Stimulated activated CD8-positive, alpha-beta memory T cell treated with anti-CD3 and anti-CD28 coated beads, Interleukin-7, amount 100 ng/mL, for 48 hours (primary cell): ENCODE measurements around the gene CDH4.

ENCODE experiments used
- DNase-seq, 2 donors: peaks; one replicate each; pipeline ENCODE4 v3.0.0-alpha.2; 2020; ENCODE audit warnings: low read depth in 1 of 2; ENCODE audit errors: extremely low read depth in 1 of 2

The CDH4 gene

DNA sequence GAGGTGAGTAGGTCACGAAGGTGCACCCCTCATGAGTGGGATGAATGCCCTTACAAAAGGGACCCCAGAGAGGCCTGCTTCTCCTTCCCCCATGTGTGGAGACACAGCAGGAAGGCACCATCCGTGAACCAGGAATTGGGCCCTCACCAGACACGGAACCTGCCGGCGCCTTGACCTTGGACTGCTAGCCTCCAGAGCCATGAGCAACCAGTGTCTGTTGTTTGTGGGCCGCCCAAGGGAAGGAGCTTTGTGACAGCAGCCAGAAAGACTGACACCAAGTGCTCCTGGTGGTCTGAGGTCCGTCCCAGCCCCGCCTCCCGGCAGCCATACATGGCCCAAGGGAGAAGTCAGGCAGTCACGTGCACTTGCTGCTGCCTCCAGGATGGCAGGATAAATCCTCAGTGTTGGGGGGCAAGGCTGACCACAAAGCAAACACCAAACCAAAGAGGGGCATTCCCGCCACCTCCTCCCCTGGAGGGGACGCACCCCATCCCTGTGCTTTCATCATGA lies 29.3 kb downstream of the CDH4 start:
- DNase-seq = no peak

DNA sequence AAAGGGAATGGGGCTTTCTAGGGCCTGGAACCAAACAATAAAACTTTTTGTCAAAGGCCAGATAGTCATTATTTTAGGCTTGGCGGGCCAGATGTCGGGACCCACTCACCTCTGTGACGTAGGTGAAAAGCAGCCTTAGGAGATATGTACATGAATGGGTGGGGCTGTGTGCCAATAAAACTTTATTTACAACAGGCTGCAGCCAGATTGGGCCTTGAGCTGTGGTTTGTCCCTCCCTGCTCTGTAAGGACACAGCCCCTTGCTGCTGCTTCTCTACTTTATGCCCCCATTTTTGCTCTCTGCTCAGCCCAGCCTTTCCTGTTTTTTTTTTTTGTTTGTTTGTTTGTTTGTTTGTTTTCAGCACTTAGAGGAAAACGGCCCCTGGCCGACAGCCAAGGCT lies 32.7 kb downstream of the CDH4 start:
- no peak for DNase-seq

DNA sequence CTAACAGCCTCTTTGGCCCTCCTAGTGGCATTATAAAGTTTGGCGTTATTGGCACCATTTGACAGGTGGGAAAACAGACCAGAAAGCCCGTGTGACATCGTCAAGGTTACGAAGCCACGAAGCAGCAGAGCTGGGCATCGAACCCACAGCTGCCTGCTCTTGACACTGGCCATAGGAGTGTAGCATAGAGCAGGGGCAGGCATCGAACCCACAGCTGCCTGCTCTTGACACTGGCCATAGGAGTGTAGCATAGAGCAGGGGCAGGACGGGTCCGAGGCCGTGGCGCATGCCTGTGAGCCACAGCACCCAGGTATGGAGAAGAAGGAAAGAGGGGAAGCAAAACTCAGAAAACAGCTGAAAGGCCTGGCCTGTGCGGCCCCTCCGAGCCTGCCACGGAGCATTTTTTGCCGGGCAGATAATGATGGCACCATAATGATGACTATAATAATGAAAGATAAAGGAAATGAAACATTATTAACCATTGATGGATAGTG lies 33.1 kb downstream of the CDH4 start:
- DNase-seq = no peak

DNA sequence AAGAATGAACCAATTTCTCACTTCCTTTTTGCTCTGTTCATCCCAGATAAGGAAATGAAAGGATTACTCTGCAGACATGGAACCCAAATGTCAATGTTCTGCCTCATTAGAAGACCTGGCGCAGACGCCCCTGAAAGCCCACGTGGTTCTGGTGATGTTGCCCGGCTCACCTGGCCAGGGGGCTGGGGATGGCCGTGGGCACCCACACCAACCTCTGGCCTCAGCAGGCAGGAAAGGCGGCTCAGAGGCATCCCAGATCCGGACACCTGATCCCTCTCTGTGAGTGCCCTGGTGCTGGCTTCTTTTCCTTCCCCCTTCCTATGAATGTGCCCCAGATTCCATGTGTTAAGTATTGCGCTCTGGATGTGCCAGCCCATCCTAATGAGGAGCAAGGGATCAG lies 33.6 kb downstream of the CDH4 start:
- DNase-seq = no peak

DNA sequence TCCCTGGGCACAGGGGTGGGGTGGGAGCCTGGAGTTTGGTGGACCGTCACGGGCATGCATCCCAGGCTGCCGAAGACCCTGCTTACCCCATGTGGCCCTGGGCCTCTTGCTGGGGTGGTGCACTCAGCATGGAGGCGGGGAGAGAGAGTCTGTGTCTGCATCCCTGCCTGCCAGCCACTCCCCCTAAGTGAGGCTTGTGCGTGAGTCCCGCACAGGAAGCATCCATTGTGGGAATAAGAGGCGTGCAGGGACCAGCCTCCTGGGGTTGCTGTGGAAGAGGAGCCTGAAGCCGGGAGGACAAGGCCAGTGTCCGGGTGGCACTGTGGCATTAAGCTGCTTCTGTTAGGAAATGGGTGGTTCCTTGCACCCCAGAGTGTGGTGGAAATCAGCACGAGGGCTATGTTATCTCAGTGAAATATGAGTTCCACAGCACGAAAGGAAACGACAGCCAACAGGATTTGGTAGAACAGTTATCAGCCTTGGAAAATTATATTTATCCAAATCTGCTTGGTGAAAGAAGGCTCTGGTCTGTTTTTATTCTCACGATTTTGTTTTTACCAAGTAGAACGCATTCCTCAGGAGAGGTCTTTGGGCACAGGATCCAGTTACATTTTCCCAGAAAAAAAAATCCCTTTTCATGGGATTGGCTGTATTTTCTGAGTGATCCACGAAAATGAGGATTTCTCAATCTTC lies 35.7 kb downstream of the CDH4 start:
- DNase-seq = no peak

DNA sequence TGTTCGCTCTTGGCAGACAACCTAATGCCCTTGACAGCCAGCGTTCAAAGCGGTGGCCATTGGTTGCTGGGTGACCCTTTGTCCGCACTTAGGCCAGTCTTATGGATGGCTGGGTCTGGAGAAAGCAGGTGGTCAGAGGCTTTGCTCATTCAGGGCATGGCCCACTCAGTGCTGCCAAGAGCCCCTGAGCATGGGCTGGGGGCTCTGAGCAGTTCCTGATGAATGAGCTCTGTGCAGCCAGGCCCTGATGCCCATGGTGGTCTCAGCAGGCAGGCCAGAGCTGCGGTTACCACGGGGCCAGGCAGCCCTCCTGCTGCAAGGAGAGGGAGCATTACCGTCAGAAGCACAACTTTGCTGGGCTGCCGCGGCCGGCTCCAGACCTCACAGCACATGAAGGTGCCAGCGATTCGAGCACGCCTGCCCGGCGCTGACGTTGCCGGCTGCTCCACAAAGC lies 36.3 kb downstream of the CDH4 start:
- DNase-seq = no peak

DNA sequence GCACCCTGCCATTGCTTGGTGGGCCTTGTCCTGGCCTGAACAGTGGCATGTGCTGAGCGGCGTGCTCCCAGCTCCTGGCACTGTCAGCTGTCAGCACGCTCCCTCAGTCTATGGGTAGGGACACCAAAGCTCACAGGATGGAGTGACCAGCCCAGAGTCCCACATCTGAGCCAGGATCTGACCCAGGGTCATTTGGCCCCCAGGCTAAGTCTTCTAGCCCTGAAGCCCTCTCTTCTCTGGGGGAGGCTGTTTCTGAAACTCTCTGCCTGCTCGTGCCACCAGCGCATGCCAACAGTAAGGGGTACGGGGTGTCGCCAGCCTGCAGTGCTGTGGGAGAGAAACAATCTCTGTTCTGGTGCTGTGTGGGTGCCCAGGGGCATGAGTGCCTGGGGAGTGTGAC lies 37.1 kb downstream of the CDH4 start:
- no peak for DNase-seq

DNA sequence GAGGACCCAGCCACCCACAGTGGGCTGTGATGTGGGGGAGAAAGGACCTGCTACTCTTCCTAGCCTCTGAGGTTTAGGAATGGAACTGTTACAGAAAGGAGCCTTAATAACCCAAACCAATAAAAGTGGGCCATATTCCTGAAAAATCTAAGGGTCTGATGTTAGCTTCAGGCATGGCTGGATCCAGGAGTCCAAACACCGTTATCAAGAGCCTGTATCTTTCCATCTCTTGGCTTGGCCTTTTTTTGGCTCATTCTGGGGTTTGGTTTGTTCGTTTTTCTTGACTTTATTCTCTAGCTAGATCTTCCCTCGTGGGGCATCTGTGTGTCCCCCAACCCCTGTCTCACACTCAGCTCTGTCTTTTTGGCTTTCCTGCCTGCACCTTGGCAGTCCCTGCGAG lies 38.7 kb downstream of the CDH4 start:
- DNase-seq = no peak

DNA sequence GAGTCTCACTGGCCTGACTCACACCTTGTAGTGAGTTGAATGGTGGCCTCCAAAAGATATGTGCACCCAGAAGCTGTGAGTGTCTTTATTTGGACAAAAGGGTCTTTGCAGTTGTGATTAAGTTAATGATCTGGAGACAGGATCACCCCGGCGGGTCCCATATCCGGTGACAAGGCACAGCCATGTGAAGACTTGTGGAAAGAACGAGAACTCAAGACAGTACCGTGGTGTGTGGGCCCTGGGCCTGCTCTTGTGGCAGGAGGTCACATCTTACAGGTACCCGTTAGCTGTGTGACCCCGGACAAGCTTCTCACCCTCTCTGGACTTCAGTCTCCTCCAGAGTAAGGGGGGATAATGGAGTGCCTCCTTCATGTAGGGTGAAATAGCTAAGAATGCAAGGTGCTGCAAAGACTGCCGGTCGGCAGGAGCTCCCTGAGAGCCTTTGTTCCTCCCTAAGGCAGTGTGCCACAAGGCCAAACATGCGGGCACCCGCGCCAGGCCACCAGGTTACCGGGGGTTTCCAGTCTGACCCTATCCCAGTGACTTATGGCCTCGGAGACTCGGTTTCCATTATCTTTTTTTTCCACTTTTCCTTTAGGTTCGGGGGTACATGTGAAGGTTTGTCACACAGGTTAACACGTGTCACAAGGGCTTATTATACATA lies 39.2 kb downstream of the CDH4 start:
- DNase-seq = no peak

DNA sequence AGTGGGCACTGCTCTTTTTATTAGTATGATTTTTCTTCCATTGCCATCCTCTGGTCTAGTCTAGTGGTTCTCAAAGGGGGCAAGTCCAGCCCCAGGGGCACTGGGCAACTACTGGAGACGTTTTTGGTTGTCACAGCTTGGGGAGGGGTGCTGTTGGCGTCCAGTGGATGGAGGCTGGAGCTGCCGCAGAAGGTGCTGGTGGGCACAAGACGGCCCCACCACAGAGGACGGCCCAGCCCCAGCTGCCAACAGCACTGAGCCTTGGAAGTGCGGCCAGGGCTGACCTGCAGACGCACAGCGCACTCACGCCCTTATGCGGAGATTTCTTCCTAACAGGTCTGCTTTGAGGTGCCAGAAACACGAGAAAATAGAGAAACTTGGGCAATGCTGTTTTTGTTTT lies 40.3 kb downstream of the CDH4 start:
- no peak for DNase-seq

DNA sequence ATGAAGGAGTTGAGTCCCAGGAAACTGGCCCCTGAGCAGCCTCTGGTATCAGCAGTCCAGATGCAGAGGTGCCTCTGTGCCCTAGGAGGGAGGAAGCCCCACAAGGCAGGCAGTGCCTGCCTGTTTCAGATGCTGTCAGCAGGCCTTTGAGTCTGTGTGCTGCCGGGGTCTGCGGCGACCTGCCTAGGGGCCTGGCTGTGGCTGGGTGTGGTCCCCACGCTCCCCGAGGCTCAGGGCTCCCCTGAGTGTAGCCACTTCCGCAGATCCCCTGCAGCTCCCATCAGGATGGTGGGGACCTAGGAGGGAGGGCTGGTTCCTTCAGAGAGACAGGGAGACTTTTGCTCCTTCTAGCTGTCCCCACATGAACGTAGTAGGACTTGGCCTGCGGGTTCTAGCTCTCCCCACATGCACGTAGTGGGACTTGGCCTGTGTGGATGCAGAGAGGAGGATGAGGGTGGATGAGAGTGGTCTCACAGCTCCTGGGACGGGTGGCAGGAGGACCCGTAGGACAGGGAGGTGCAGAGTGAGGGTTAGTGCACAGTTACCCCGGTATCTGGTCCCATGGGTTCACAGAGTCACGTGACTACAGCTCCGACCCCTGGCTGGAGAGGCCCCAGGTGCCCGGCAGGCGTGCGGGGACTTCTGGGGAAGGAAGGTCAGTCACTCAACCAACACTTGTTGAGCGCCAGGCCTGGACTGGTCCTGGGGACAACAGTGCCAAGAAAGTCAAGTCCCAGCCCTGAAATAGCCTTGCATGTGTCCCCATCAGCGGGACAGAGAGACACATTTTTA lies 41.0 kb downstream of the CDH4 start:
- no peak for DNase-seq

DNA sequence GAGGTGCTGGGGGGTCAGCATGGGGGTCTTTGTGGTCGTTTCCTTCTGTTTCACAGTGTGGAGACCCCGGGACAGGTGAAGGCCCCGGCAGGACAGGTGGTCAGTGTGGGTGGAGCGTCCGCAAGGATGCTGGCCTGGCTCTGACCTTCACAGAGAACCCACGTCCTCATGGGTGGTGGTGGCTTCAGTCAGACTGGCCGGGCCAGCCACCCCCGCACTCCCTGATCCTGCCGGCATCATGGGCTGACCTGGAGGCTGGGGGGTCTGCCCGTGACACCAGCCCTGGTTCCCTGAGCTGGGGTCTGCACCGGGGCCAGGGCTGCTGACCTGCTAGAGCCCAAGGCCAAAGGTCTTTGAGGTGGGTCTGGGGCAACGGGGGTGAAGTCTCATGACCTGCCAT lies 41.9 kb downstream of the CDH4 start:
- no peak for DNase-seq

DNA sequence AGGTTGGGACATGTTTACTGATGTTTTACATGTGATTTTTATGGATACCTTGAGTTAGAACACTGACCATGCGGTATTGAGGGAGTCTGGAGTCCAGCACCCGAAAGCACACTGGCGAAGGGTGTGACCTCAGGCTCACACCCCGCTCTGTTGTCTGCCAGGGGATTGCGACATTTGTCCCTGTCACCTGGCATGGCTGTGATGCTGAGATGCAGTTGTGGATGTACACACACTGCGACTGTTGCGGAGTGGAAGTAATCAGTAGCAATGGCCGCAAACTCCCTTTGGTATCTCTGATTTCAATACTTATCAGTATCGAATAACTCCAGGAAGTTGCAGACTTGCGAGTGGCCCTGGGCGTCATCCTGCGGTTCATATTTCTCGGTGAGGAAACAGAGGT lies 43.2 kb downstream of the CDH4 start:
- no peak for DNase-seq

DNA sequence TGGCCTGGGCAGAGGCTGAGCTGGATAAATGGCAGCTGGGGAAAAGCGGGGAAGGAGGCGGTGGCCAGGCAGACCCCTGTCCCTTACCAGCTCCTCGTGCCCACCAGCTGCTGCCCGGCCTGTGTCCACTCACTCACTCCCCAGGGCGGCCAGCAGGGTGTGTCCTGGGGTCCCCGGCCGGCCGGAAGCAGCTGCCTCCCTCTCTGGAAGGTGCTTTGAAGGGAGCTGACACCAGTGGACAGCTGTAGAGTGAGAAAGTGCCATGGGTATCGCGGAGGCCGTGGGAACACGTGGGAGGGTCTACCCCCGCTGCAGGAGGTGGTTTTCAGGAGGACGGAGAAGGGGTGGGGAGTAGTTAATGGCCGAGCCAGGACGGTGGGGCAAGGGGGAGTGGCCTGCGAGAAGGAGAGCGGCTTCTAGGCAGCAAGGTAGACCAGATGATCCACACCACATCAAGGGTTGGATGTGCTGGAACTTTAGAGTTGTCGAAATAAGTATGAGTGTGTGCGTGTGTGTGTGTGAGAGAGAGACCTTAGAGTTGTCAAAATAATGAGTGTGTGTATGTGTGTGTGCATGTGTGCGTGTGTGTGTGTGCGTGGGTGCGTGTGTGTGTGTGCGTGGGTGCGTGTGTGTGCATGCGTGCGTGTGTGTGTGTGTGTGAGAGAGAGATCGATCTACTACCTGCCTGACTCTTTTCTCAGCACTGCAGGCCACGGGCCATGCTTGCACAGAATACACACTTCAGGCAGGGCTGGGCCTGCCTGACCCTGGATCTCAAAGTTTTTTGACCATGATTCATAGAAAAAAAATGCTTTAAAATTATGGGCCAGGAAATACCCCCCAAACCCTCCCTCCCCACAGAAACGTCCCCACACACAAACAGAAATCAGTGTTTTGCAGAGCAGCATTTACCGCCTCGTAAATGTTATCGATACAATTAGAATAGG lies 43.9 kb downstream of the CDH4 start:
- DNase-seq = no peak

DNA sequence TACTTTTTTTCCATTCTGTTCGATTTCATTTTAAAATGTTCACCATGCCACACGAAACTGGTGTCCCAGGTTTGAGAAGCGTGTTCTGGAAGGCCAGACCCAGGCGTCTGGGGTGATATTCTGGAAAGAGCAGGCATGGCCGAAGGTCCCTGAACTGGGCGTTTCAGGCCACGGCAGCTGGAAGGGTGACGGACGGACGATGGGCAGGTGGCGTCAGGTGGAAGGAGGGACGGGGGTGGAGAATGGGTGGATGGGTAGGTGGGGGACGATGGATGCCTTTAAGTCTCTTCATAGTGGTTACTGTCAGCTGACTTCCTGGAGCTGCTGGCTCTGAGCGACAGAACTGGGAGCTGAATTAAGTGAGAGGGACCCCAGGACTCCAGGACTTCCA lies 44.6 kb downstream of the CDH4 start:
- no peak for DNase-seq

DNA sequence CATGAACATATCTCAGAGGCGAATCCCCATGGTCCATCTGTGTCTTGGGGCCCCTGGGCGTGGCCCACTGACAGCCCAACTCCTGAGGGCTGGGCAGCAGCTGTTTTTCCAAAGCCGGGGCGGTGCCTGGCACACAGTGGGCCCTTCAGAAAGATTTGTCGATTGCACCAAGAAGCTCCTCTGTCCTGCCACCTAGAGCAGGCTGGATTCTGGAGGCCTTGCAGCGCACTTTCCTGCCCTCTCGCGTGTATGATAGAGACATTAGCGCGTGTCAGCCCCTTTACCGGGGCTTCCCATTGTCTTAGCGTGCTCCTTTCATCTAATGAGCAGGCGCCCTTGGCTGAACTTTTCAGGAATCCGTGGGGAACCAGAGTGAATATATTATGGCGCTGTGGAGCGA lies 45.4 kb downstream of the CDH4 start:
- DNase-seq = no peak

DNA sequence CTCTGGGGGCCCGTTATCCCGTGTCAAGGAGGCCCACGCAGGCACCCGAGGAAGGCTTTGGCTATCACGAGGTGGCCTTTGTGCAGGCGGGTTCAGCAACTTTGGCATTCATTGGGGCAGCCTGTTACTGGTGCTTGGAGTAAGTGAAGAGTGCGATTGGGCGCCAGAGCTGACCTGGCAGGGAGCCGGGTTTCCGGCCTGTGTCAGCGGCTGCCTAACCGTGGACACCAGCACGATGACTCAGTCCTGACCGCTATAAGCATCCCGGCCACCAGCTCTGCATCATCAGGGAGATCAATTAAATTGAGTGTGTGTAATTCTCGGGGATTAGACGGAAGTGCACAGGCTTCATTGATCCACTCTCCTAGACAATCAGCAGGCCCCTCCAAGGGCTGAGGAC lies 45.9 kb downstream of the CDH4 start:
- no peak for DNase-seq

DNA sequence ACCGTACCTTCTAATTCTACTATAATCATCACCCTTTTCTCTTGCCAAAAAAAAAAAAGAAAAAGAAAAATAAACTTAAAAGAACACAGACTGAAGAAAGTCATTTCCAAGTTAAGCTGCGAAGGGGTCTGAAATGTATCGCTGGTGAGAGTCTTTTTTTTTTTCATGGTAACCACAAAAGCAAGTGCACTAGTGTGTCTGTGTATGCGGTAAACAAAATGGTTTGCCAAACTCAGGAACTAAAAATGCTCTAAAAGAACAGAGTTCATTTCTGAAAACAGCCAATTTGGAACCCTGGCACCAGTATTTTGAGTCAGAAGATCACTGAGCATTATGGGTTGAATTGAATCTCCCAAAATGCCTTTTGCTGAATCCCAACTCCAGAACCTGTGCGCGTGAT lies 46.6 kb downstream of the CDH4 start:
- DNase-seq = no peak

DNA sequence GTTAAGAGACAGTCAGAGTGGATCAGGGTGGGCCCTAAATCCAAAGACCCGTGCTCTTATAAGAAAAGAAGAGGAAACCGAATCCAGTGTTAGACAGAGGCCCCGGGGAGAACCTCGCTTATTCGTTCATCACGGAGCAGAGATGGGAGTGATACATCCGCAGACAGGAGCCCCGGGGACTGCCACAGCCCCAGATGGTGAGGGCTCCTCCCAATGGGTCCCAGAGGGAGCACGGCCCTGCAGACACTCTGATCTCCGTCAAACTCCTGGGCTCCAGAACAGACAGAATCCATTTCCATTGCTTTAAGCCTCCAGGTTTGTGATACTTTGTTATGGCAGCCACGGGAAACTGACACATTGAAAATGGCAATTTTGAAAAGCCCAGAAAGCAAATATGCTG lies 47.0 kb downstream of the CDH4 start:
- no peak for DNase-seq

DNA sequence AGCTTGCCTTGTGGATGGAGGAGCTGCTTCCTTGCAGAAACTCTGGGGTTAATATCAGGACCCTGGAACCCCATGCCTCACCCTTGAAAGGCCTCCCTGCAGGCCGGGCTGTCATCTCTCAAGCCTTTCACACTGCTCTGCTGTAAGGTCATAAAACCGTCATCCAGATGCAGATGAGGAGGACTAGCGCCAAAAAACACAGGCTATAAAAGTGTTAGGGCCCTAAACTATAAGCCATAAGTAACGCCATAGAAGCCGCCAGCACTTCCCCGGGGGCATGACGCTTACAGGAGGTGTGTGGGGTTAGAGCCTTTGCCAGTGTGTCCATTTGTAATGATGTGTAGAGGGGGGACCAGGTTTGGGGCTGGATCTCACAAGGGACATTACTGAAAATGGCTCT lies 47.6 kb downstream of the CDH4 start:
- DNase-seq = no peak

DNA sequence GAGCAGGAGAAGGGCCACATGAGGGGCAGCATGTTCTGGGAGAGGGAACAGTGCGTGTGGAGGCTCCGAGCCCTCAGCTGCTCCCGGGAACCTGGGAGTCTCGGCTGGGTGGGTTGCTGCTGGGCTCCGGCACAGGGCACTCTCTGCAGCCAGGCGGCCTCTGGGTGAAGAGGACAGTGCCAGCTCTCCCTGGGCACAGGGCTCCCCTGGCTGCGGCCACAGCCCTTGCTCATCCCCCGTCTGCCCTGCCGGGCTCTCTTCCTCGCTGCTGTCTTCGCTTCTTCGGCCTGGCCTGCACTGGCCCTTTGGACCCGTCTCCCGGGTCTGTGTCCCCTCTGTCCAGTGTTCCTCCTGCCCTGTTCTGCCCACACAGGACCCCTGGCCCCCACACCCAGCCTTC lies 48.2 kb downstream of the CDH4 start:
- no peak for DNase-seq
